KMS-11 (cell line): ENCODE measurements around the gene PLIN1.

ENCODE experiments used
- H2AFZ ChIP-seq: fragments of 200-600 bp; sonication (generic); 2 replicates; pipeline ENCODE4 v1.6.1; 2016; ENCODE audit warnings: antibody characterized with exemption, mixed run types, low read depth
- H3K27ac ChIP-seq: fragments of 200-600 bp; sonication (generic); 2 replicates; pipeline ENCODE4 v1.6.1; 2016; ENCODE audit warnings: mild to moderate bottlenecking, mixed run types
- H3K27me3 ChIP-seq: fragments of 200-600 bp; sonication (generic); 2 replicates; pipeline ENCODE4 v1.6.1; 2017; ENCODE audit warnings: mild to moderate bottlenecking, low read depth, mixed run types, moderate library complexity; ENCODE audit not compliant: insufficient read depth
- H3K36me3 ChIP-seq: fragments of 200-600 bp; sonication (generic); 2 replicates; pipeline ENCODE4 v1.6.1; 2017; ENCODE audit warnings: mild to moderate bottlenecking, mixed run types; ENCODE audit not compliant: insufficient read depth
- H3K4me1 ChIP-seq: fragments of 200-600 bp; sonication (generic); 2 replicates; pipeline ENCODE4 v1.6.1; 2016; ENCODE audit warnings: mild to moderate bottlenecking, low read depth, mixed run types; ENCODE audit not compliant: poor library complexity, severe bottlenecking
- H3K4me2 ChIP-seq: fragments of 200-600 bp; sonication (generic); 2 replicates; pipeline ENCODE4 v1.7.0; 2016; ENCODE audit warnings: mild to moderate bottlenecking, mixed run types
- H3K4me3 ChIP-seq: fragments of 200-600 bp; sonication (generic); IDR thresholded peaks from 2 replicates; pipeline ENCODE4 v1.6.1; 2017; ENCODE audit warnings: low read depth, low read length, mixed read lengths; ENCODE audit not compliant: insufficient read depth
- H3K79me2 ChIP-seq: fragments of 200-600 bp; sonication (generic); 2 replicates; pipeline ENCODE4 v1.6.1; 2016; ENCODE audit warnings: low read depth, mixed run types; ENCODE audit not compliant: insufficient read depth
- H3K9ac ChIP-seq: fragments of 200-600 bp; sonication (generic); 2 replicates; pipeline ENCODE4 v1.6.1; 2016; ENCODE audit warnings: mild to moderate bottlenecking, mixed run types
- H4K20me1 ChIP-seq: fragments of 200-600 bp; sonication (generic); 2 replicates; pipeline ENCODE4 v1.6.1; 2016; ENCODE audit warnings: mild to moderate bottlenecking, mixed run types; ENCODE audit not compliant: insufficient read depth
- TF ChIP-seq, protein P1 (sequence below): fragments of 200-600 bp; sonication (generic); conservative IDR thresholded peaks from 2 replicates; pipeline ENCODE4 v1.6.1; 2017; ENCODE audit warnings: low read depth, mild to moderate bottlenecking, antibody characterized with exemption, low read length, moderate library complexity, mixed read lengths

PLIN1 gene

DNA sequence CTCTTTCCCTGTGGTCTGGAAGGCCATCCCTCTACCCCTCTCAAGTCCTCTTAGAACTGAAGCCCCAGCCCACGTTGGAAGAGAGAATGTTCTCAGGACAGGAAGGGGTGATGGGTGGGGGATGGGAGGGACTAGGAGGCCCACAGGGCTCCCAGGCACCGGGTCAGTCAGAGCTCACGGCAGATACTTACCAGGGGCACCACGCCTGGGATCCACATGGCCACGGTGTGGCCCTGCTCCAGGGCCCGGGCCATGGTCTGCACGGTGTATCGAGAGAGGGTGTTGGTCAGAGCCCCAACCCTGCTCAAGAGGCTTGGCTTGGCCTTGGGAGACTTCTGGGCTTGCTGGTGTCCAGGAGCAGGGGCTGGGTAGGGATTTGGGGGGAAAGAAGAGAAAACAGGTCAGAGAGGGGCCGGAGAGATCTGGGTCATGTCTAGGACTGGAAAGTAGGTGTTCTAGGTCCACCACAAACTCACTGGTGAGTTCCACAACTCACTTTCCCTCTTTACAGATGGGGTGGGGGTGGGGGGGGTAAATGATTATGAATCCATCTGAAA, 9.8 kb downstream of the PLIN1 start:
- Histone ChIP-seq H3K27me3 (no peaks in the 10 kb centered on the region), H3K9ac (no peak overlapping the region), H3K79me2 (no peaks in the 10 kb centered on the region), H3K4me1 (no peaks in the 10 kb centered on the region), H3K27ac (no peak overlapping the region), H3K36me3 (no peaks in the 10 kb centered on the region), H4K20me1 (no peaks in the 10 kb centered on the region), H3K4me3 (no peak overlapping the region), H3K4me2 (no peak overlapping the region), H2AFZ (no peak overlapping the region)
- TF ChIP-seq, protein P1, sequence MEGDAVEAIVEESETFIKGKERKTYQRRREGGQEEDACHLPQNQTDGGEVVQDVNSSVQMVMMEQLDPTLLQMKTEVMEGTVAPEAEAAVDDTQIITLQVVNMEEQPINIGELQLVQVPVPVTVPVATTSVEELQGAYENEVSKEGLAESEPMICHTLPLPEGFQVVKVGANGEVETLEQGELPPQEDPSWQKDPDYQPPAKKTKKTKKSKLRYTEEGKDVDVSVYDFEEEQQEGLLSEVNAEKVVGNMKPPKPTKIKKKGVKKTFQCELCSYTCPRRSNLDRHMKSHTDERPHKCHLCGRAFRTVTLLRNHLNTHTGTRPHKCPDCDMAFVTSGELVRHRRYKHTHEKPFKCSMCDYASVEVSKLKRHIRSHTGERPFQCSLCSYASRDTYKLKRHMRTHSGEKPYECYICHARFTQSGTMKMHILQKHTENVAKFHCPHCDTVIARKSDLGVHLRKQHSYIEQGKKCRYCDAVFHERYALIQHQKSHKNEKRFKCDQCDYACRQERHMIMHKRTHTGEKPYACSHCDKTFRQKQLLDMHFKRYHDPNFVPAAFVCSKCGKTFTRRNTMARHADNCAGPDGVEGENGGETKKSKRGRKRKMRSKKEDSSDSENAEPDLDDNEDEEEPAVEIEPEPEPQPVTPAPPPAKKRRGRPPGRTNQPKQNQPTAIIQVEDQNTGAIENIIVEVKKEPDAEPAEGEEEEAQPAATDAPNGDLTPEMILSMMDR: no peak

DNA sequence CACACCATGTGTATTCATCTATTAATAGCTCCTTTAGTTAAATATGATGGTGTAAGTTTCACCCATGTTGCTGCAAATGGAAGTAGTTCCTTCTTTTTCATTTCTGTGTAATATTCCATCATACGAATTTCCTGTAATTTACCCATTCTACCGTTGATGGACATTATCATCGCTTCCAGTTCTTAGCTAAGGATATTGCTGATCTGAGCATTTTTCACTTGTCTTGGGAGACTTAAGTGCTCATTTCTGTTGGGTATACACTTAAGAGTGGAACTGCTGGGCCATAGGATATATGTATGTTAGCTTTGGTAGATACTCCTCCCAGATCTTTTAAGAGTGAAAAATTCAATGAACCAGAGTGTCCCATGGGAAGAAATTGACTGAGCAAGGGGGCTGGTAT, 11.0 kb downstream of the PLIN1 start:
- H3K4me2 ChIP-seq: no peak overlapping the region
- no peaks in the 10 kb centered on the region for H3K4me1 ChIP-seq
- H3K79me2 ChIP-seq: no peaks in the 10 kb centered on the region
- H3K4me3 ChIP-seq: no peak overlapping the region
- no peak overlapping the region for H3K27ac ChIP-seq
- H3K9ac ChIP-seq: no peak overlapping the region
- TF ChIP-seq, protein P1: no peak
- no peak overlapping the region for H2AFZ ChIP-seq
- H4K20me1 ChIP-seq: no peaks in the 10 kb centered on the region
- no peaks in the 10 kb centered on the region for H3K36me3 ChIP-seq
- H3K27me3 ChIP-seq: no peaks in the 10 kb centered on the region

DNA sequence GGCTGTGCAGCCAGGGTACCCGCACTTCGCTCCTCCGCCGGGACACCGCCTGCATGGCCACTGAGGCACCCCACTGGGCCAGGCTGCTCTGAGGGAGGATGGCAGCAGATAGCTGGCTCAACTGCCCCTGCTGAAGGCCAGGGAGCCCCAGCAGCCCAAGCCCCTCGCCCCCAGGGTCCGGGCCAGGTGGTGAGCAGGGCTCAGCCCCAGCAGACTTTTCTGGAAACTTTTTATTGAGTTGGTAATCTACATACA, 11.5 kb downstream of the PLIN1 start:
- H3K27me3 ChIP-seq: no peaks in the 10 kb centered on the region
- H2AFZ ChIP-seq: no peak overlapping the region
- no peak overlapping the region for H3K4me3 ChIP-seq
- no peaks in the 10 kb centered on the region for H3K36me3 ChIP-seq
- H3K4me1 ChIP-seq: no peaks in the 10 kb centered on the region
- TF ChIP-seq, protein P1: no peak
- no peaks in the 10 kb centered on the region for H3K79me2 ChIP-seq
- no peak overlapping the region for H3K9ac ChIP-seq
- no peaks in the 10 kb centered on the region for H4K20me1 ChIP-seq
- H3K4me2 ChIP-seq: no peak overlapping the region
- H3K27ac ChIP-seq: no peak overlapping the region

GRCh38 chr15:89666858-89667705, 12.1 kb downstream of the PLIN1 start:
- Histone ChIP-seq H3K9ac (no peak overlapping the region), H4K20me1 (no peaks in the 10 kb centered on the region), H3K4me2 (no peak overlapping the region), H3K36me3 (no peaks in the 10 kb centered on the region), H2AFZ (no peak overlapping the region), H3K4me1 (no peaks in the 10 kb centered on the region), H3K4me3 (no peak overlapping the region), H3K27me3 (no peaks in the 10 kb centered on the region), H3K27ac (no peak overlapping the region), H3K79me2 (no peaks in the 10 kb centered on the region)
- TF ChIP-seq, protein P1: no peak
